Retina (tissue), 1 donor: ENCODE data around the gene FREM3.
"Not testable (repeated sequence)": the region's sequence is repeated elsewhere in the genome, so short reads cannot be mapped to it uniquely, and the experiment has no call there.

ENCODE experiments used
- DNase-seq: peaks from one replicate; pipeline ENCODE4 v3.0.0-alpha.2; 2016

The FREM3 gene

DNA sequence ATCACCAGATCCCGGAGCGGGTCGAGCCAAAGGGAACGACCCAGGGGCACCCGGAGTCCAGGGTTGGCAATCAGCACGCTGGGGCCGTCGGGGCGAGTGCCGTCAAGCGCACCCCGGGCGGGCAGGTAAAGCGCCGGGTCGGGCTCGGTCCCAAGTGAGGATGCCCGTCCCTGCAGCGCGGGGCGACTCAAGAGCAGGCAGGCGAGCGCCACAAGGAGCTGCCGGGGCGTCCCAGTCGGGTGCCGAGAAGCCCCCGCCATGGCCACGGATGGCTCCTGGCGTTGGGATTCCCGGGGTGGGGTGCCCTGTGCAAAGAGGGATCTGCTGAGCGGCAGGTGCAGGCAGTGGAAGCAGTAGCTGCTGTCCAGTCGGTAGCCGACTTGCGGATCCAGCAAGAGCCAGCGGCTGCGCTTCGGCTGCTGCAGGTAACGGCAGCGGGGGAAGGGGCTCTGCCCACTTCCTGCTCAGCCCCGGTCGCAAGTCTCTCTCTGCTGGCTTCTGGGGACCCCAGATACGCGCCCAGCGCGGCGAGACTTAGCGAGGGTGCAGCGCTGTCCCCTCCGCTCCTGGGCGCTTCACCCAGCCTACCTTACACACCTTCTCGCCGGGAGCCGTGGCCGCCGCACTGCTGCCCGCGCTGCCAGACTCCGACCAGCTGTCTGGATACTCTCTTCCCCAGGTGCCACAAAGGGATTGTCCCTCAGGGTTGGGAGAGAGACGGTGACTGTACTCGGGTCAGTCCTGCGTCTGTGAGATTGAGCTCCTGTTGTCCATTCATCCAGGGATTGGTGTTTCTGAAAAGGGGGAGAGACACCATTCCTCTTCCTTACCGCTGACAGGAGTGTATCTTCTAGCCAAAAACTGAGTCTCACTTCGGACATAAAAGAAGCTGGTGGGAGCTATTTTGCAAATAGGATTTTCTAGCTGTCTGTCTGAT, at the start of gene FREM3:
TSS of gene FREM3 (minus strand) at position 260 of the 937 bp plus-strand sequence. CDS start at position 260, 0 bp downstream.
- peak; percentile 85 for DNase-seq

DNA sequence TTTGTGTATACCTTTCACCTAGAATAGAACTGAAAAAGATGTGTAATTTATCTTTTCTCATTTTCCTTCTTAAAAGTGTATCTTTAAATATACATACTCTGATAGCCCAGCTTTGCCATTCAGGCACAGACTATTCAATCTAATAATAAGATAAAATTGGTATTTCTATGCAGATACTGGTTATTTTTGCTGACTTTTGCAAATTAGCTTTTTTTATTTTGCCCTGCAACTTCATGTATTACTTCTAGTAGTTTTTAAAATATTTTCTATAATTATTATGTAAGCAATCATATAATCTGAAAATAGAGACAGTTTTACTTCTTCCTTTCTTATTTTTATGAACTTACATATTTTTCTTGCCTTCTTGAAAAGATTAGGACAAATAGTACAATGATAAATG, 45.4 kb upstream of the FREM3 start:
- DNase-seq = no peak

DNA sequence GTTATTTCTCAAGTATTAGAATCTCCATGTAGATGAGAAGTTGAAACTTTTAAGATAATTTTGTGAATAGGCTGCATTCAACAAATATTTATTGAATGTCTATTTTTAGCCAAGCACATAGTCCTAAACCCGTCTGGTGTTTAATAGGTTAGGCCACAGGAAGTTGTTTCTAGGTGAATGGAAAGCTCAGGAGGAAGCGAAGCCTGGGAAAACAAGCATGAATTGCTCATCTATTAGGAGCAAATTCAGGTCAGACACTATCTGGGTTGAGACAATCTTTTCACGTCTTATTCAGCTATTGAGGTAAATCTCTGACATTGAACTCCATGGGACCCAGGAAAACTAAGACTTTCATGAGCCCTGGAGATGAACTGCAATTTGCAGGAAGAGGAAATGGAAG, 43.1 kb upstream of the FREM3 start:
- DNase-seq = no peak

DNA sequence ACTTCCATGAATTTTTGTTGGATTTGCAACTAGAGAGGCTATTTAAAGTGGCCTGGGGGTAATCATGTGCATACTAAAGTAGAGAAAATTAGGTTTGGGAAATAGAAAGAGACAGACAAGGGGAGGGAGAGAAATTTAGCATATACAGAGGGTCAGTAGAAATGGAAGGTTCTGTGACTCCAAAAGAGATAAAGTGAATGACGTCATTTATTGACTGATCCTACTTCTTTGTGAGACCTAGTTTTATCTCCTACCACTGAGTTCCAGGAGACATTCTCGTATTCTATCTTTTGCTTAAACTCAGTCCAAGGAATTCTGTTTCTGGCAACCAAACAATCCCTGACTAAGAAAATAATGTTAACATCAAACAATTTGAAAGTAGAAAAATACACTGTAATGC, 42.4 kb upstream of the FREM3 start:
- DNase-seq = no peak

DNA sequence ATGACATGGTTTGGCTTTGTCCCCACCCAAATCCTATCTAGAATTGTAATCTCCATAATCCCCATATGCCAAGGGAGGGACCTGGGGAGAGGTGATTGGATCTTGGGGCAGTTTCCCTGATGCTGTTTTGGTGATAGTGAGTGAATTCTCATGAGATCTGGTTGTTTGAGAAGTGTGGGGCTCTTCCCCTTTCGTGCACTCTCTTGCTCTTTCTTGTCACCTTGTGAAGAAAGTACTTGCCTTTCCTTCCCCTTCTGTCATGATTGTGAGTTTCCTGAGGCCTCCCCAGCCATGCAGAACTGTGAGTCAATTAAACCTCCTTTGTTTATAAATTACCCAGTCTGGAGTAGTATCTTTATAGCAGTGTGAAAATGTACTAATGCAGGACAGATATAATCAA, 36.4 kb upstream of the FREM3 start:
- no peak for DNase-seq

DNA sequence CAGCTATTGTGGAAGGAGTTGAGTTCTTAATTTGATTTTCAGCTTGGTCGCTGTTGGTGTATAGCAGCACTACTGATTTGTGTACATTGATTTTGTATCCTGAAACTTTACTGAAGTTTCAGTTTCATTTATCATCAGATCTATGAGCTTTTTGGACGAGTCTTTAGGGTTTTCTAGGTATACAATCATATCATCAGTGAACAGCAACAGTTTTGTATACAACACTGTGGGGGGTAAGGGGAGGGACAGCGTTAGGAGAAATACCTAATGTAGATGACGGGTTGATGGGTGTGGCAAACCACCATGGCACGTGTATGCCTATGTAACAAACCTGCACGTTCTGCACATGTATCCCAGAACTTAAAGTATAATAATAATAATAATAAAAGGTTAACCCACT, 35.6 kb upstream of the FREM3 start:
- DNase-seq = not testable (repeated sequence)

DNA sequence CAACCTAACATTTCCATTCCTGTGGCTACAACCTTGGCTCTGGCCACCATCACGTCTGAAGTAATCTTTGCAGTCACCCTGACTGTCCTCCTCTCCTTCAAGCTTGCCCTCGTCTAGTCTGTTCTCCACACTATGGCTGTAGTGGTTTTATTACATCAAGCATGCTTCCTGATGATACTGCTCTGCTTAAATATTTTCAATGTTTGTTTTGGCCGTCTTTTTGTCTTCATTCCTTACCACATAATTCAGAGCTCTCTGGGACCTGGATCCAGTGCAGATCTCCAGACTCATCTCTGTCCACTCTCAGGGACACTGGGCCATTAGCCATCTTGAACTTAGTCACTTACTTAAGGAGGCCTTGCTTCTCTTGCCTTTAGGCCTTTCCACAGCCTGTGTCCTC, 27.7 kb upstream of the FREM3 start:
- DNase-seq = no peak

DNA sequence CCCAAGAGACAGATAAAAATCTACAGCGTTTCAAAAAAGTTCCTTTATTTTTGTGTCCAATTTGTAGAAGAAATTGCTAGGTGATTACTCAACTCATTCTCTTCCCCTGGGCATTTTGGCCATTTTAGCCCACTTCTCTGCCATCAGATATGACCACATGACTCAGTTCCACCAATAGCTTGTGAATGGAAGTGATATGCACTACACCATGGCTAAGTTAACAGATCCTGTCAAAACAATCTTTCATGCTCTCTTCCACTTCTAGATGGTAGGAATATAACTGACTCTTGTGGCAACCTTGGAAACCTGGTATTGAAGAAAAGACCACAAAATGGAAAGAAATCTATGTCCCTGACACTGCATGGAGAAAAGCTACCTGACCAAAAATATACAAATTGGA, 26.2 kb upstream of the FREM3 start:
- DNase-seq = no peak

DNA sequence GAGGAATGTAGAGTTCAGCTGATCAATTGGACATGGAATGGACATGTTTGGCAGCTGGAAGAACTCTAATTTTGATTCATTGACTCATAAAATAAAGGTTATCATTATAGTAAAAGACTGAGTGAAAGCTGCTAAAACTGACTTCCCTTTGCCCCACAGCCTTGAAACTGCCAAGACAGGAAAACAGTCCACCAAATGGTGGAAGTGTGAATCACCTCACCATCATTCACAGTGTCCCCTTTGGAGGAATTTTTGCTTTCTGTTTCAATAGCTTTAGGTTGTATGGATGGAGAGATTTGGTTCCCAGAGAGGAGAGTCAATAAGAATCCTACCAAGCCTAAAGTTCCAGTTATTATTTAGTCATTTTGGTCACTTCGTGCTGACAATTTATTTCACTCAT, 20.8 kb upstream of the FREM3 start:
- DNase-seq = no peak

DNA sequence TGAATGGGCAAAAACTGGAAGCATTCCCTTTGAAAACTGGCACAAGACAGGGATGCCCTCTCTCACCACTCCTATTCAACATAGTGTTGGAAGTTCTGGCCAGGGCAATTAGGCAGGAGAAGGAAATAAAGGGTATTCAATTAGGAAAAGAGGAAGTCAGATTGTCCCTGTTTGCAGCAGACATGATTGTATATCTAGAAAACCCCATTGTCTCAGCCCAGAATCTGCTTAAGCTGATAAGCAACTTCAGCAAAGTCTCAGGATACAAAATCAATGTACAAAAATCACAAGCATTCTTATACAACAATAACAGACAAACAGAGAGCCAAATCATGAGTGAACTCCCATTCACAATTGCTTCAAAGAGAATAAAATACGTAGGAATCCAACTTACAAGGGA, 18.3 kb upstream of the FREM3 start:
- DNase-seq = not testable (repeated sequence)

DNA sequence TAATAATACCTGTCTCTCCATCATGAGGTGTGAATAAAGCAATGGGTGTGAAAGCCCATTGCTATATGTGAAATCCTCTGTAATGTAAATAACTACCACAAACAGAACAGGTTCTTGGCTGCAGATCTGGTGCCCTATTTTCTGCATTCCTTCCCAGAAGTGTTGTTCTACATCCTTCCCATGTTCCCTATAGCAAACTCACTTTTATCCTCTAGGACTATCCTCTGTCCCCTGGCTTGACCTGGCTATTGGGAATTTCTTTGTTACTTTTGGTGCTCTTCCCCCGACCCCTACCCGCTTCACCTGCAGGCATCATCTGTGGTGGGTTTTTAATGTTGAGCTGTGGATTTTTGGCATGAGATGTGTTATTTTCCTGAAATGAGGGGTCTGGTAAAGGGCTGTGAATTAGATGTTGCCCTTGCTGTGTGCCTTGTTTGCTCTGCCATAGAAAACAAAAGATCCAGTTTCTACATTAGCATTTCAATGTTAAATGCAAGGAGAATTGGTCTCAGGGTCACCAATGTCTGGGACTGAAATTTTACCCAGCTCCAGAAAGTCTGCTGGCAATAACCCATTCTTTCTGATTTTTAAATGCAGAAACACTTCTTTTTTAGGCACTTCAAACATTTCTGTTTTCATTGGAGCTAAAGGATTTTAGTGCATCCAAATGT, 13.6 kb upstream of the FREM3 start:
- DNase-seq = no peak

DNA sequence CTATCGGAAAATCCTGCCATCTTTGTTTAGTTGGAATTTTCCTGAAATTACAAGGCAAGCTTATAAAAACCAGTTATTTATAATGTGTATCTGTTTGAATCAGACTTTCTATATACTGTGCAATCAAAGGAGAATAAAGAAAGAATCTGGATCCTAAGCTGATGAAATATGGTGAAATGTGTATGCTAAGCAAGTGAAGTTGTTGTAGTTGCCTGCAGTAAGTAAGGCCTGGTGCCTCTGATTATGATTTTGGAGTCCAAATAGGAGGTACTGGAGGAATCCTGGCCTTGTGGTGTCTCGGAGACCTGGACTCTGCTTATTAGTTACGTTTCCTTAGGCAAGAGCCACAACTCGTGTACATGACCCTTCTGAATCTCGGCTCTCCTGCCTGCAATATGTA, 13.1 kb upstream of the FREM3 start:
- DNase-seq = no peak

DNA sequence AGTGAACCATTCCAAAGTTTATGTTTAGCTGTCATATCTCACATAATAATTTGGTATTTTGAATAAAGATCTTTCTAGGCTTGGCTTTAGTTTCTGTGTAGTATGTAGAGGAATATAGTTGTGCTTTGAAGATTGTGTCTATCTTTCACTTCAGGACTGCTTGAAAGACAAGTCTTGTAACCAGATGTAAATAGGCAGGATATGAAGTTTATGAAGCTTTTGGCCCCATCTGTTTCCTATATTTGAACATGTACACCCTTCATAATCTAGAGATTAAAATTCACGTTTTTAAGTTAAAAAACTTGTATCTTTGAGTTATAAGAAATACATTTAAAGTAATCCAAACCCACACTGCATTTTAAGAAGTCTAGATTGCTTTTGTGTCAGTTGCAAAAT, 11.7 kb upstream of the FREM3 start:
- DNase-seq = no peak

DNA sequence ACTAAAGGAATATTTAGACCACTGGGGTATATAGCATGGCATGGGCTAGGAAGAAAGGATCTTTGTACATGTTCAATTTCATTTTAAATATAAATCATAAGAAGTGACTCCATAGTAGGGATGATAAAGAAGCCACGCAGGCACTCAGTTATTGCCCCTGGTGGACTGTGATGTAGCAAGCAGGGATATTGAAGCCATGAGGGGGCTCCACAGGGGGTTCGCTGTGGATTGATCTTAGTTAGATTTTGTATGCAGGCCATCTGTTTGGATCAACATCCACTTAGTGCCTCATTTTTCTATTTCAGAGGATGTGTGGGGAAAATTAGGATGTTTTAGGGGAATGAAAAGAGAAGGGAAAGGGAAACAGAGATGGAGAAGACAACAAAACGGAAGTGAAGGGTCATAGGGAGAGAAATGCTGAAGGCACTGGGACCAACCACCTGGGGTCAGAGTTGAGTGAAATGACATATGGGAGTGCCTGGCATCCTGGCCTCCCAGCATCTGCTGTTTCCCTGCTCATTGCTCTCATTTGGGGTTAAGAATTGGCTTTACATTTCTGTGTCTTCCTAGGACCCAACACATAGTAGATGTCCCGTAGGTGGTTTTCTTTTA, 11.2 kb upstream of the FREM3 start:
- DNase-seq = peak; percentile 37

DNA sequence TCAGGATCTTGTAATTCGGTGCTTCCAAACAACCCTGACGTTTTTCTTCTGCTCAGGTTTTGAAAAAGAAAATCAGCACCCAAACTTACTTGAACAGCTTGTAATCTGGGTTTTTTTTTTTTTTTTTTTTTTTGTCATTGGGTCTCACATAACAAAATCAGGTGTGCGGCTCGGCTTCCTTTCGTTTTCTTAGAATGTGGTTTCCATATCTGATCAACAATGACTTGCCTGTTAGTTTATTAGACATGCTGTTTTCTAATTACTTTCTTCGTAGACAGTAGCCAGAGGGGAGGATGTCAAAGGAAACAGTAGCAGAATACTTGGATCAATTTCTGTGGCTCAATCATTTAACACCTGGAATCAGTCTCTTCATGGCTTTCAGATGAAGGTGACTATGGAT, 890 bp upstream of the FREM3 start:
- no peak for DNase-seq

DNA sequence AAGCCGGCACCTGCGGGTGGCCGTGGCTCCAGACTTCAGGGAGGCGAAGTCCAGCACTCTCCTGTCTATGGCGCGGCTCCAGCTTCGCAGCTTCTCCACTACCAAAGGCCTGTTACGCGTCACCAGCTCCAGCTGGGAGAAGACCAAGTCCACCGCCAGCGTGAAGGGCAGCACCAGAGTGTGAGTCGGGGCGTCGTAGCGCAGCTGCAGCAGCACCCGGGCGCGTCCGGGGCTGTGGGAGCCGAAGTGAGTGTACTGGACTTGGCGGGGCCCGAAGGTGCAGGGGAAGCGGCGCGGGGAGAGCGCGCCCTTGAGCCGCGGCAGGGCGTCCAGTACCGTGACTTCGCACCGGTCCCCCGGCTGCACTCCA, 444 bp downstream of the FREM3 start:
- no peak for DNase-seq

DNA sequence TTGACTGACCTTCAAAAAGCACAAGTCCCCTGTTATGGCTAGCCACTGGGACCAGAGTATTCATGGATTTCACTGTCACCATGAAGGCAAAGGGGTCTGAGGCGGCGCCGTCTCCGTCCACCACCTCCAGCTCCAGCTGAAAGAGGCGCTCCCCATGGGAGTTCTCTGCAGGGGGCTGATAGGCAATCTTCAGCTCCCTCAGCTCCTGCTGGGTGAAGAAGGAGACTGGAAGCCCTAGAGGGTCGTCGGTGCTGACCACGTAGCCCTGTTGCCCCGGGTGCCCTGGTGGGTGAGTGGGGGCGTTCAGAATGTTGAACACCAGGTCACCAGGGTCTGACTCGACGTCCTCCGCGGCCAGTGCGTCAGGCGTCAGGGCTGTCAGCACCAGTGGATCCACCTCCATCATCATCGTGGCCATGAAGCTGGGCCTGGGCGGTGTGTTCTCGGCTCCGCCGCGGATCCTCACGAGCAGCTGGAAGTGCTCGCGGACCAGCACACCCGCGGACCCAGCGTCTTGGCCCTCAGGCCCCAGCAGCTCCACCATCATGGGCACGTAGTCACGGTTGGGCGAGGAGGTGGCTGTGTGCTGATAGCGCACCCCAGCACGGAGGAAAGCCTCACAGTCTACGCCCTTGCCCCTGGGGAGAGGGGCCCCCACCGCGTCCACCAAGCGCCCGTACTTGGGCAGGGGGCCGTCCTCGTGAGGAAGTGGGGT, 987 bp downstream of the FREM3 start:
- no peak for DNase-seq

DNA sequence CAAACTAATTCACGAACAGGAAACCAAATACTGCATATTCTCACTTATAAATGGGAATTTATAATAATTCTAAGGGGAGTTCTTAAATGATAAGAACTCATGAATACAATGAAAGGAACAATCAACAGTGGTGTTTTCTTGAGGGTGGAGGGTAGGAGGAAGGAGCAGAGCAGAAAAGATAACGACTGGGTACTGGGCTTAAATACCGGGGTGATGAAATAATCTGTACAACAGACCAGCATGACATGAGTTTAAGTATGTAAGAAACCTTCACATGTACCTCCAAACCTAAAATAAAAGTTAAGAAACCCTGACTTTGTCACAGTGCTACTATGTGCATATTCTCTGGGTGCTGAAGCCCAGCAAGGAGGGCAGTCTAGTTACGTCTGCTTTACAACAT, 6.6 kb downstream of the FREM3 start:
- DNase-seq = no peak

DNA sequence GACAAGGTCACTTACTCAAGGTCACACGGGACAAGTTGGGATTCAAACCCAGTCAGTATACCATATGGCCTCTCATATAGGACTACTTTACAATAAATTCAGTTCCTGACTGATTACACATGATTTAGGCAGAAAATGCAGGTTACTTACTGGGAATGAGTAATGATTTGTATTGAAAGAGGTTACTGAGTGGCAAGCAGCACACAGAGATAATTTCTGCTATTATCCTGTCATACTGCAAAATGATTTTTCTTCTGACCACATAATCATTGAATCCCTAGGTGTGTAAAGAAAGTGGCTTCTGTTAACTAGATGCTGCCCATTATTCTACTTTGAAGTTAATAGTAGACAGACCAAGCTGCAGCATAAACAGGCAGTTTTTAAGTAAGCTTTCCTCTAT, 8.2 kb downstream of the FREM3 start:
- DNase-seq = no peak

DNA sequence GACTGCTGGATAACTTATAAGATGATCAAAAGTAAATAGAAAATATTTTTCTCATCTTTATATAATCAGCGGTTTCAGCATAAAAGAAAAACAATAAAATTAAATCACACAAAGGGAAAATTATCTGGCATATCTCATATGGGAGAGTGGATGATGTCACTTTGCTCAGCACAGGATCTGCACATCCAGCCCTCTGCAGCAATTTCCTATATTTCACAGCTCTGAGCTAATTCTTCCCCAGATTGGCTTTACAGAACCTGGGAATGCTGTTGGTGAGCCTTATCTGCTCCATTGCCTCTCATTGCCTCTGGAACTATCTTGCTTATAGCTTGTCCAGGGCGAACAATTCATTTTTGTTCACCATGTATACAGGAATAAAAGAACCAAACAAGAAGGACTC, 21.0 kb downstream of the FREM3 start:
- DNase-seq = peak; percentile 19

DNA sequence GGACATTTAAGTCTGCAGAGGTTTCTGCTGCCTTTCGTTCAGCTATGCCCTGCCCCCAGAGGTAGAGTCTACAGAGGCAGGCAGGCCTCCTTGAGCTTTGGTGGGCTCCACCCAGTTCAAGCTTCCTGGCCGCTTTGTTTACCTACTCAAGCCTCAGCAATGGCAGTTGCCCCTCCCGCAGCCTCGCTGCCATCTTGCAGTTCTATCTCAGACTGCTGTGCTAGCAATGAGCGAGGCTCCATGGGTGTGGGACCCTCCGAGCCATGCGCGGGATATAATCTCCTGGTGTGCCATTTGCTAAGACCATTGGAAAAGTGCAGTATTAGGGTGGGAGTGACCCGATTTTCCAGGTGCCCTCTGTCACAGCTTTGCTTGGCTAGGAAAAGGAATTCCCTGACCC, 26.8 kb downstream of the FREM3 start:
- not testable (repeated sequence) for DNase-seq

DNA sequence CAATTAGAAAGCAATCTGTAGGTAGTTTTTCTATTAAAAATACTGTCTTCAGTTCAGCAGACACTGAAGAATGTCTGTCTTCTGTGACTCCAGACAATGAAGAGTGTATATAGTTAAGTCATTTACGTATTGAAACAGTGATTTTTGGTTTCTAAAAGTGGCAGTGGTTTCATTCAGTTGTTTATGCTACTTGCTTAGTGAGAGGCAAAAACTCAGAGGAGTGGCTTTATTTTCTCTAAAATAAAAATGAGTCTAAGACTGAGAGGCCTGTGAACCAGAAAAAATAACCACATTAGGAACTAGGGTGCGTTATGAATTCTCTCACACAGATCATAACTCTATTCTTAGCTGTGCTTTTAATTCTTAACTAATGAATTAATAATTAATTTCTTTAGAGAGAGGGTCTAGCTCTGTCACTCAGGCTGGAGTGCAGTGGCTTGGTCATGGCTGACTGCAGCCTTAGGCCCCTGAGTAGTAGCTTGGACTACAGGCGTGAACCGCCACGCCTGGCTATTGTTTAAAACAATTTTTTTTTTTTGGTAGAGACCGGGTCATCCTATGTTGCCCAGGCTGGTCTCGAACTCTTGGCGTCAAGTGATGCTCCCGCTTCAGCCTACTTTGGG, 31.4 kb downstream of the FREM3 start:
- no peak for DNase-seq

DNA sequence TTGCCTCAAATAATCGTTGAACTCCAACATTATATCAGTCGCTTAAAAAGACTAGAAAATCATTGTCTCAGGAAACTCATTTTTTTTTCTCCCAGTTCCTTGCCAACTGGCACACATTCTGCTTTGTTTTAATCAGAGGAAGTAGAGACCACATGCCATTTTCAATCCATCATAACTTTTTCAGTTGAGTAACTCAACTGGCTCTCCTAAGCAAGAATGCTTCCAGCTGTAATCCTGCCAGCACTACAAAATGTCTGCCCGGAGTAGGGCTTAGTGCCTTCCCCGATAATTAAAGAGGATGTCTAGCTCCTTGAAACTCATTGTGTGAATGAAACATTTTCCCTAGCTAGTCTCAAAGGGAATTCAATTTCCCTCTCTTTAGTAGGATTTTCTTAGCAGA, 33.0 kb downstream of the FREM3 start:
- peak; percentile 71 for DNase-seq
